ENCODE data around the gene SETD1B. TPM values are rescaled to one million over a fixed set of nuclear protein-coding genes. Genes with fewer than 3 reads are reported as not detected.

The SETD1B gene
- total and polyA plus RNA-seq, 2 donors: 3.0 to 11.8 TPM

DNA sequence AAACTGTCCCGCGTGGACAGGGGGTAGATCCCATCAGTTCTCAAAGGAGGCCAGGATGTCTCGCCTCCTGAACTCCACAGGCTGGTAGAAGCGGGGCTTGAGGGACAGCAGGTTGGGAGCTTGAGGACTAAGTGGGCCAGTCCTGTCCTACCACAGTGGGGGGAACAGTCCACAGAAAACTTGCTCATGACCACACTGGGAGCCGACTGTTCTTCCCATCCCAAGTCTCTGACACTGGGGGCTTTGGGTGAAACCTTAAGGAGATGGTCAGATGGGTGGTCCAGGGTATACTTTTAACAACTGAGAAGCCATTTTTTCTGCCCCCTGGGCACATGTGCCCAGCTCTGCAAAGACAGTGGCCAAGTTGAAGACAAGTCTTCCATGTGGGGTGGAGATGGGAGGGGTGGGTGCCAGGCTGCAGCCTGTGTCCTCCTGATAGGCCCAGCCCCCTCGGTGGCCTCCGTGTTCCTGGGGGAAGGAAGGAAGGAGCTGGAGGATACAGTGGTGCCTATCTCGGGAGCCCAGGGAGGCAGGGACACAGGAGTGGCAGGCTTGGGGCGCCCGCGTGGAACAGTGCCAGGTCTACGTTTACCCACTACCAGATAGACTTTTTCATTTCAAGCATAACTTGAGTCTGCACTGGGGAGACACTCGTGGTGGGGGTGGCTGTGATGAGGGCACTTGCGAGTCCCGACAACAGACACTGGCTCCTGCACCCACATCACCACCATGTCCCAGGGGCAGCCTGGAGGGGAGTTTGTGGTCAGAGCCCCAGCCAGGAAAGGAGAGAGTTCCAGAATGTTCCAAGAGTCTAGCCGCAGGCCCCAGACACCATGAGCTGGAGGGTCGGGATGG, 25.0 kb upstream of the SETD1B start:
- Histone ChIP-seq H3K4me3 (ENCODE audit: low read length in 2 of 2) (no peak overlapping the region), H3K36me3 (ENCODE audit: control insufficient read depth in 2 of 2, insufficient read depth in 2 of 2, low read length in 1 of 2) (peaks cover 26 to 42% of the 10 kb centered on the region in 2 donors), H3K27me3 (ENCODE audit: control insufficient read depth in 2 of 2, insufficient read depth in 1 of 2, low read length in 1 of 2) (no peaks in the 10 kb centered on the region), H3K27ac (ENCODE audit: low read depth in 1 of 2, low read length in 1 of 2) (no peak overlapping the region), H3K4me1 (ENCODE audit: control insufficient read depth in 2 of 2, insufficient read depth in 2 of 2, low read length in 2 of 2) (peaks cover 20 to 68% of the 10 kb centered on the region in 2 donors), H3K9me3 (ENCODE audit: control insufficient read depth in 2 of 2, insufficient read depth in 1 of 2, low read length in 1 of 2) (peaks cover 0 to 12% of the 10 kb centered on the region in 2 donors)
- no peak for DNase-seq (ENCODE audit: low read depth in 6 of 9, low spot score in 9 of 9)
- WGBS: 91% methylated on average over 17 of the region's 17 CpGs

DNA sequence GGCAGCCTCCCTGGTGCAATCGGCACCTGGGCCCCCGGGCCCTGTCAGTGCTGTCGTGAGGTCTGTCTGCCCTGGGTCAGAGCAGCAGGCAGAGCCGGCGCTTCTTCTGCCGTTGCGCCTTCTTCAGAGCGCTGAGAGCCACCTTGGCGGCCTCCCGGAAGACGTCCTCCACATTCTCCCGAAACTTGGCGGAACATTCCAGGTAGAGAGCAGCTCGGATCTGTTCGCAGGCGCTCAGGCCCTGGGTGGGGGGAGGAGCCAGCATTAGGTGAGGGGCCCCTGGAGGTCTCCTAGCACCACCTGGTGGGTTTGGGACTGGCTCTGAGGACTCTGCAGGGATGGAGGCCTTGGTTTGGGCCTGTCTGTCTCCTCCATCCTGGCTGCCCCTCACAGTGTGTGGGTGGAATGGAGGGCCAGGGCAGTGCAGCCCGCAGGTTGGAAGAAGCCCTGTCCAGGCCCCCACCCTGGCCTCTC, 24.4 kb upstream of the SETD1B start:
- Histone ChIP-seq H3K36me3 (ENCODE audit: control insufficient read depth in 2 of 2, insufficient read depth in 2 of 2, low read length in 1 of 2) (peaks cover 26 to 42% of the 10 kb centered on the region in 2 donors), H3K27ac (ENCODE audit: low read depth in 1 of 2, low read length in 1 of 2) (no peak overlapping the region), H3K4me3 (ENCODE audit: low read length in 2 of 2) (no peak overlapping the region), H3K9me3 (ENCODE audit: control insufficient read depth in 2 of 2, insufficient read depth in 1 of 2, low read length in 1 of 2) (peaks cover 0 to 12% of the 10 kb centered on the region in 2 donors), H3K27me3 (ENCODE audit: control insufficient read depth in 2 of 2, insufficient read depth in 1 of 2, low read length in 1 of 2) (no peaks in the 10 kb centered on the region), H3K4me1 (ENCODE audit: control insufficient read depth in 2 of 2, insufficient read depth in 2 of 2, low read length in 2 of 2) (peaks cover 20 to 68% of the 10 kb centered on the region in 2 donors)
- no peak for DNase-seq (ENCODE audit: low read depth in 6 of 9, low spot score in 9 of 9)
- WGBS: 96% methylated on average over 17 of the region's 17 CpGs

DNA sequence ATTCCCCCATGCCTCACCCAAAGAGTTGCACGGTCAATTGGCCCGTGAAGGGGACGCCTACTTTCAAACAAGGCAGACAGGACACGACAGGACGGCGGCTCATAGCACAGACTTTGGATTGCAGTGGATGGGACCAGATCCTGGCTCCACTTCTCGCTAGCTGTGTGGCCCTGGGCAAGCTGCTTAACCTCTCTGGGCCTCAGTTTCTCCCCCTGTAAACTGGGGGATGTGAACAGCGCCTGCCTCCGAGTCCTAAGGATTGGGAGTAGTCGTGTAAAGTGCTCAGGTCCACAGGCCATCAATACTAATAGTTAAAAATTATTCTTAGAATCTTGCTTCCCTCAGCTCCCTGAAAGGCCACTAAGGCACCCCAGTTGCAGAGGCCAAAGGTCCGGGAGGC, 23.4 kb upstream of the SETD1B start:
- peaks cover 20 to 66% of the 10 kb centered on the region in 2 donors for H3K4me1 ChIP-seq (ENCODE audit: control insufficient read depth in 2 of 2, insufficient read depth in 2 of 2, low read length in 2 of 2)
- H3K4me3 ChIP-seq (ENCODE audit: low read length in 2 of 2): no peak overlapping the region
- H3K27me3 ChIP-seq (ENCODE audit: control insufficient read depth in 2 of 2, insufficient read depth in 1 of 2, low read length in 1 of 2): no peaks in the 10 kb centered on the region
- H3K27ac ChIP-seq (ENCODE audit: low read depth in 1 of 2, low read length in 1 of 2): no peak overlapping the region
- WGBS: 86% methylated on average over 11 of the region's 11 CpGs
- peaks cover 0 to 12% of the 10 kb centered on the region in 2 donors for H3K9me3 ChIP-seq (ENCODE audit: control insufficient read depth in 2 of 2, insufficient read depth in 1 of 2, low read length in 1 of 2)
- no peak for DNase-seq (ENCODE audit: low read depth in 6 of 9, low spot score in 9 of 9)
- peaks cover 26 to 48% of the 10 kb centered on the region in 2 donors for H3K36me3 ChIP-seq (ENCODE audit: control insufficient read depth in 2 of 2, insufficient read depth in 2 of 2, low read length in 1 of 2)

DNA sequence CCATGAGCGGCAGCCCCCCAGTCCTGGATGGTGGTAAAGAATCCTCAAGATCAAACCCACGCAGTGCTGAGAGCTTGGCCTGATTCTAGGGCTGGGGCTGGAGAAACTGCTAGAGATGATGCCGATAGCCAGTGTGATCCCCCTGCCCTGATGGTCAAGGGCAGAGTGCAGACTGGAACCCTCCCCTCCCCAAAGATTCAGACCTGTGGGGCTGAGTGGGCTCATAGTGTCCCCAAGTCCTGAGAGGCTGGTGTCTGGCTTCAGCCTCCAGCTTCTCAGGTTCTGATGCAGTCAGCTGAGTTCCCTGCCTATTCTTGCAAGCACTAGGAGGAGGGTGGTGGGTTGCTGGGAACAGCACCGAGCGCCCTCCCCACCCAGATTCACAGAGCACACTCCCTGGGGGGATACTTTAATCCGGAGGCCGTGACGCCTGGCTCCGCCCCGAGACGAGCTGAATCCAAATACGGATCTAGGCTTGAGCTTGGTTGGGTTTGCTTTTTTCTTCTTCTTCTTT, 22.3 kb upstream of the SETD1B start:
- Histone ChIP-seq H3K27me3 (ENCODE audit: control insufficient read depth in 2 of 2, insufficient read depth in 1 of 2, low read length in 1 of 2) (no peaks in the 10 kb centered on the region), H3K4me3 (ENCODE audit: low read length in 2 of 2) (no peak overlapping the region), H3K27ac (ENCODE audit: low read depth in 1 of 2, low read length in 1 of 2) (peak overlapping the region; percentile 25 to 70), H3K9me3 (ENCODE audit: control insufficient read depth in 2 of 2, insufficient read depth in 1 of 2, low read length in 1 of 2) (peaks cover 0 to 8% of the 10 kb centered on the region in 2 donors), H3K36me3 (ENCODE audit: control insufficient read depth in 2 of 2, insufficient read depth in 2 of 2, low read length in 1 of 2) (peaks cover 26 to 53% of the 10 kb centered on the region in 2 donors), H3K4me1 (ENCODE audit: control insufficient read depth in 2 of 2, insufficient read depth in 2 of 2, low read length in 2 of 2) (peaks cover 16 to 60% of the 10 kb centered on the region in 2 donors)
- 77% methylated on average over 12 of the region's 12 CpGs for whole genome bisulfite sequencing
- DNase-seq (ENCODE audit: low read depth in 6 of 9, low spot score in 9 of 9): no peak

DNA sequence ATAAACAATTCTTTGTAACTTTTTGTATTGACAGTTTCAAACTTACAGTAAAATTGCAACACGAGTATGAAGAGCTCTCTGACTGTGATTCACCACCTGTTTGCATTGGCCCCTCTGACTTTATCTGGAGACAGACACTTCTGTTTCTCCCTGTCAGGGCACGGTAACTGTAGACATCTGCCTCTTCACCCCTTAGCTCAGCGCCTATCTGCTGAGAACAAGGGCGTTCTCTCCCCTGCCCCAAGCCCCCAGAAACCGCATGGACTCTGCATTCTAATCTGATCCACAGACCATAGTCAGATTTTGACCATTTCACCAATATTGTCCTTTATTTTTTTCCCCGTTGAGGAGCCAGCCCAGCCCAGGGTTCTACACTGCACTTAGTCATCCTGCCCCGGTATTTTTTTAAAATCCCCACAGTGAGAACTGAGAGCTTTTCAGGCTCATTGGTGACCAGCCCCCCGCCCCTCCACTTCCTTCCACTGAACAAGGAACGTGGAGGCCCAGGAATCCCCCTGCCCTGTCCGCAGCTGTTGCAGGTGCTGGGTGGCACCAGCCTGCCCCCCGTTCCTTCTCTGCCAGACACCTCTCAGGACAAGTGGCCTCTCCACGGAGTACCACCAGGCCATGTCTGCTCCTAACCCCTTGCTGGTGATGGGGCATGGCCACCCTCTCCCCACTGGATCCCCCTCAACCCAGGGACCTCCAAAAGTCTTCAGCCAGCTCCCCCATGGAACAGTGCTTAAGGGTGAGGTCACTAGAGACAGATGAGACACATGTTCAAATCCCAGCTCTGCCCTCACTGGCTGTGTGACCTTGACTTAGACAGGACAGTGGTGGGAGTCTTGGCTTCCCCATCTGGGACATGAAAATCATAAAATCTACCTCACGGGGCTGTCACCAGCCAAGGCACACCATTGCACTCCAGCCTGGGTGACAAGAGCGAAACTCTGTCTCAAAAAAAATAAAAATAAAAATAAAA, 21.5 kb upstream of the SETD1B start:
- H3K27ac ChIP-seq (ENCODE audit: low read depth in 1 of 2, low read length in 1 of 2): peak overlapping the region; percentile 70 to 76
- WGBS: 29% methylated on average over 14 of the region's 14 CpGs
- H3K4me3 ChIP-seq (ENCODE audit: low read length in 2 of 2): no peak overlapping the region
- H3K36me3 ChIP-seq (ENCODE audit: control insufficient read depth in 2 of 2, insufficient read depth in 2 of 2, low read length in 1 of 2): peaks cover 26 to 57% of the 10 kb centered on the region in 2 donors
- no peaks in the 10 kb centered on the region for H3K27me3 ChIP-seq (ENCODE audit: control insufficient read depth in 2 of 2, insufficient read depth in 1 of 2, low read length in 1 of 2)
- DNase-seq (ENCODE audit: low read depth in 6 of 9, low spot score in 9 of 9): peak in 1 of 9 donors; percentile 69
- H3K4me1 ChIP-seq (ENCODE audit: control insufficient read depth in 2 of 2, insufficient read depth in 2 of 2, low read length in 2 of 2): peaks cover 20 to 61% of the 10 kb centered on the region in 2 donors
- peaks cover 0 to 8% of the 10 kb centered on the region in 2 donors for H3K9me3 ChIP-seq (ENCODE audit: control insufficient read depth in 2 of 2, insufficient read depth in 1 of 2, low read length in 1 of 2)

DNA sequence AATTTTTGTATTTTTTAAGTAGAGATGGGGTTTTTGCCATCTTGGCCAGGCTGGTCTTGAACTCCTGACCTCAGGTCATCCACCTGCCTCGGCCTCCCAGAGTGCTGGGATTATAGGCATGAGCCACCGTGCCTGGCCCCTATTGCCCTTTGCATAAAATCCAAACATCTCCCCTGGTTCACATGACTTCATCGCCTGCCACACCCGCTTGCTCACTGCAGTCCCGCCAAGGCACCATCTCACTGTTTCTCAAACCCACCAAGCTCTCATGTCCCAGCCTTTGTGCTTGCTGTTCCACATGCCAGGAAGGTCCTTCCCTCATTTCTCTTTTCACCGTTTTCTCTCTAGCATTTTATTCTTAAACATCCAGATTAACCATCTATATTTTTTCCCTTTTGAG, 20.0 kb upstream of the SETD1B start:
- Histone ChIP-seq H3K27me3 (ENCODE audit: control insufficient read depth in 2 of 2, insufficient read depth in 1 of 2, low read length in 1 of 2) (no peaks in the 10 kb centered on the region), H3K36me3 (ENCODE audit: control insufficient read depth in 2 of 2, insufficient read depth in 2 of 2, low read length in 1 of 2) (peaks cover 18 to 53% of the 10 kb centered on the region in 2 donors), H3K4me3 (ENCODE audit: low read length in 2 of 2) (no peak overlapping the region), H3K9me3 (ENCODE audit: control insufficient read depth in 2 of 2, insufficient read depth in 1 of 2, low read length in 1 of 2) (no peaks in the 10 kb centered on the region), H3K4me1 (ENCODE audit: control insufficient read depth in 2 of 2, insufficient read depth in 2 of 2, low read length in 2 of 2) (peaks cover 30 to 63% of the 10 kb centered on the region in 2 donors), H3K27ac (ENCODE audit: low read depth in 1 of 2, low read length in 1 of 2) (no peak overlapping the region)
- WGBS: 98% methylated on average over 6 of the region's 6 CpGs
- no peak for DNase-seq (ENCODE audit: low read depth in 6 of 9, low spot score in 9 of 9)

DNA sequence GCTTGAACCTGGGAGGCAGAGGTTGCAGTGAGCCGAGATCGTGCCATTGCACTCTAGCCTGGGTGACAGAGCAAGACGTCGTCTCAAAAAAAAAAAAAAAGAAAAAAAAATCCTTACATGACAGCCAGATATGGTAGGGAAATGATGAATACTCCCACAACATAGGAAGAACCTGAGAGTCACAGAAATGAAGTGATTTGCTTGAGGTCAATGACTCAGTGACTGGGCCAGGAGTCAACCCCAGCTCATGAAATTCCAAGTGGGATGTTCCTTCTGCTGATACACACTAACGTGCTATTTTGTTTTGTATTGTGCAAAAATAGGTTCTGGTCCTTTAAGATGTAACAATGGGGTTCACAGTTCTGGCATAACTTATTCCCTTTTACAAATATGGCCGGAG, 19.3 kb upstream of the SETD1B start:
- no peak for DNase-seq (ENCODE audit: low read depth in 6 of 9, low spot score in 9 of 9)
- H3K27me3 ChIP-seq (ENCODE audit: control insufficient read depth in 2 of 2, insufficient read depth in 1 of 2, low read length in 1 of 2): no peaks in the 10 kb centered on the region
- H3K9me3 ChIP-seq (ENCODE audit: control insufficient read depth in 2 of 2, insufficient read depth in 1 of 2, low read length in 1 of 2): peaks cover 0 to 3% of the 10 kb centered on the region in 2 donors
- no peak overlapping the region for H3K4me3 ChIP-seq (ENCODE audit: low read length in 2 of 2)
- peaks cover 11 to 48% of the 10 kb centered on the region in 2 donors for H3K36me3 ChIP-seq (ENCODE audit: control insufficient read depth in 2 of 2, insufficient read depth in 2 of 2, low read length in 1 of 2)
- H3K27ac ChIP-seq (ENCODE audit: low read depth in 1 of 2, low read length in 1 of 2): no peak overlapping the region
- 76% methylated on average over 6 of the region's 6 CpGs for WGBS
- H3K4me1 ChIP-seq (ENCODE audit: control insufficient read depth in 2 of 2, insufficient read depth in 2 of 2, low read length in 2 of 2): peaks cover 36 to 67% of the 10 kb centered on the region in 2 donors

DNA sequence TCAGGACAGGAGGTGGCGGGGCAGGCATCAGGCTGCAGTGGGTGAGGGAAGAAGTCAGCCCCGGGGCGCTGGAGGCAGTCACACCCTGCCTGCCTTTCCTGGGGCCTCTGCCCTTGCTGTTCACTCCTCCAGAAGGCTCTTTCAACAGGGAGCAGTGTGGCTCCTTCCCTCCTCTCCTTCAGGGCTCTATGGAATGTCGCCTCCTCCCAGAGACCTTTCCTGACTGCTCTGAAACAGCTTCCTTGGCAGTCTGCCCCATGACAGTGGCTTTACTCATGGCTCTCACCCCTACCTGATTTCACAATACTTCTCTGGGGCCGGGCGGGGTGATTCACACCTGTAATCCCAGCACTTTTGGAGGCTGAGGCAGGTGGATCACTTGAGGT, 17.4 kb upstream of the SETD1B start:
- no peak overlapping the region for H3K4me3 ChIP-seq (ENCODE audit: low read length in 2 of 2)
- WGBS: 87% methylated on average over 6 of the region's 6 CpGs
- DNase-seq (ENCODE audit: low read depth in 6 of 9, low spot score in 9 of 9): no peak
- H3K4me1 ChIP-seq (ENCODE audit: control insufficient read depth in 2 of 2, insufficient read depth in 2 of 2, low read length in 2 of 2): peaks cover 47 to 70% of the 10 kb centered on the region in 2 donors
- peaks cover 0 to 3% of the 10 kb centered on the region in 2 donors for H3K9me3 ChIP-seq (ENCODE audit: control insufficient read depth in 2 of 2, insufficient read depth in 1 of 2, low read length in 1 of 2)
- no peaks in the 10 kb centered on the region for H3K27me3 ChIP-seq (ENCODE audit: control insufficient read depth in 2 of 2, insufficient read depth in 1 of 2, low read length in 1 of 2)
- H3K36me3 ChIP-seq (ENCODE audit: control insufficient read depth in 2 of 2, insufficient read depth in 2 of 2, low read length in 1 of 2): peaks cover 0 to 34% of the 10 kb centered on the region in 2 donors
- peak overlapping the region; percentile 19 to 43 for H3K27ac ChIP-seq (ENCODE audit: low read depth in 1 of 2, low read length in 1 of 2)
